ENCODE results near the gene MSI2.

- no peak for TF ChIP-seq EZH2phosphoT487 (IDR thresholded peaks at IDR 0.05; ENCODE audit: insufficient read depth, low read depth)
- TF ChIP-seq EZH2 (IDR thresholded peaks at IDR 0.05; ENCODE audit: insufficient read depth, poor library complexity, severe bottlenecking) = no peak
Measured at GRCh38 chr17:57243171-57243622, 13.1 kb upstream of the MSI2 start.

Data from GM23248 (cell line).